Measurements from ENCODE around the gene LRRC71.

The LRRC71 gene

DNA sequence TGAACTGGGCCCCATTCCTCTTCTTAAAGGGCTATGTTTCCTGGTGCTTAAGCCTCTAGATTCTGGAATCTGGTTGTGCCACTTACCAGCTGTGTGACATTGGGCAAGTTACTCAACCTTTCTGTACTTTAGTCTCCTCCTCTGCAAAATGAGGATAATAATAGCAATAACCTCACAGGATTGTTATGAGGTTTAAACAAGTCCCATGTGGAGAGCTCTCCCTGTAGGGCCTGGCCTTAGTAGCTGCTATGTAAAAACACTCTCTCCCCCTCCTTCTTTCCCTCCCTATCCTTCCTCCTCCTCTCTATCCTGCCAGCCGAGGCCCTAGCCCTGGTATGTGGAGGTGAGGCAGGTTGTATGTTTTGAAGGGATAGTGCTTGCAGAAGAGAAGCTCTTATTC, 35.1 kb upstream of the LRRC71 start:
- no peak for DNase-seq (ENCODE audit: low spot score)
- TF ChIP-seq, protein P1, sequence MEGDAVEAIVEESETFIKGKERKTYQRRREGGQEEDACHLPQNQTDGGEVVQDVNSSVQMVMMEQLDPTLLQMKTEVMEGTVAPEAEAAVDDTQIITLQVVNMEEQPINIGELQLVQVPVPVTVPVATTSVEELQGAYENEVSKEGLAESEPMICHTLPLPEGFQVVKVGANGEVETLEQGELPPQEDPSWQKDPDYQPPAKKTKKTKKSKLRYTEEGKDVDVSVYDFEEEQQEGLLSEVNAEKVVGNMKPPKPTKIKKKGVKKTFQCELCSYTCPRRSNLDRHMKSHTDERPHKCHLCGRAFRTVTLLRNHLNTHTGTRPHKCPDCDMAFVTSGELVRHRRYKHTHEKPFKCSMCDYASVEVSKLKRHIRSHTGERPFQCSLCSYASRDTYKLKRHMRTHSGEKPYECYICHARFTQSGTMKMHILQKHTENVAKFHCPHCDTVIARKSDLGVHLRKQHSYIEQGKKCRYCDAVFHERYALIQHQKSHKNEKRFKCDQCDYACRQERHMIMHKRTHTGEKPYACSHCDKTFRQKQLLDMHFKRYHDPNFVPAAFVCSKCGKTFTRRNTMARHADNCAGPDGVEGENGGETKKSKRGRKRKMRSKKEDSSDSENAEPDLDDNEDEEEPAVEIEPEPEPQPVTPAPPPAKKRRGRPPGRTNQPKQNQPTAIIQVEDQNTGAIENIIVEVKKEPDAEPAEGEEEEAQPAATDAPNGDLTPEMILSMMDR (IDR thresholded peaks at IDR 0.05; ENCODE audit: extremely low read depth, missing control alignments) = no peak

DNA sequence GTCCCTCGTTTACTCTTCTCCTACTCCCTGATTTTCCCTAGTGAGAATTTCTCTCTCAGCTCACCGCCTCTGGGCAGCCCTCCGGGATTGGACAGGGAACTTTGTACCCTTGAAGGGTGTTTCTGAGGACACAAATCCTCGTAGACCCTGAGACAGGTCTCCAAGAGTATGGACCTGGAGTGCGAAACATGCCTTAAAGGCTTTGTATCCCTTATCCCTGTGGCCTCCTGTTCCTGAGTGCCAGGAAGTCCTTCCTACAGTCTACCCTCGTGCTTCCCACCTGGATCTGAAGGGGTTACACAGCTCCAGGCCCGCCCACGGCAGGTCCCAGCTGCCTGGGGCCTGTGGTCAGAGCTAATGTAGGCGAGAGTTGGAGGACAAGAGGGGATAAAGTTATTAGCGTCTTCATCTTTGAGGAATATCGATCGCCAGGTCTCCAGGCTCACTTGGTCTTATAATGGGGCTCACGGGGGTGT, 34.5 kb upstream of the LRRC71 start:
- no peak for DNase-seq (ENCODE audit: low spot score)

DNA sequence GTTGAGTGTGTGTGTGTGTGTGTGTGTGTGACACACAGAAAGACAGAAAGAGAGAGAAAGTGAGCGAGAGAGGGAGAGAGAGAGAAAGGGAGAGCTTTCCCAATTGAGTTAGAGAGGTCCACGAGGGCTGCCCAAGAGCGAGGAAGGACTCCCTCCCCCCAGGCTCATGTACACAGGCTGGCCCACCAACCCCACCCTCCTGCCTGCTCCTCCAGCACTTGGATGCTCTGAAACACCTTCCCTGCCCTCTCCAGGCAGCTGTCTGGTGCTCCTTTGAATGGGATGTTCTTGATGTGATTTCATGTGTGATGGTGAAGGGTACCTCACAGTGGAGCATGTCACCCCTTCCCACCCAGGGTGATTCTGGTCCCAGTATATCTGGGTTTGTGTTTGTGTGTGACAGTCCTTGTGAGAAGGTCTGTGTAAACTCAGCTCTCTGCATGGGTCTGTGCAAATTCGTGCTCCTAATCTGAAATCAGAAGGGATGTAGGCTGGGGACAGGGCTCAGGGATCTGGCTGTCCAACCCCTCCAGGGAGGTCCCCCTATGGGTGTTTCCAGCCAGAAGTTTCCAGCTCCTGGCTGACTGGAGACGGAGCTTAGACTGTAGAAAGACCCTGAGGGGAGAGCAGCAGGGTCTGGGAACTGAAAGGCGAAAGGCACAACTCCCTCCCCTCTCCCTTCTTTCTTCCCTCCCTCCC, 33.7 kb upstream of the LRRC71 start:
- no peak for DNase-seq (ENCODE audit: low spot score)
- TF ChIP-seq, protein P1 (IDR thresholded peaks at IDR 0.05; ENCODE audit: extremely low read depth, missing control alignments) = no peak

More for the DNA sequence above, 34.5 kb upstream of the LRRC71 start:
- TF ChIP-seq, protein P1 (IDR thresholded peaks at IDR 0.05; ENCODE audit: extremely low read depth, missing control alignments) = no peak

DNA sequence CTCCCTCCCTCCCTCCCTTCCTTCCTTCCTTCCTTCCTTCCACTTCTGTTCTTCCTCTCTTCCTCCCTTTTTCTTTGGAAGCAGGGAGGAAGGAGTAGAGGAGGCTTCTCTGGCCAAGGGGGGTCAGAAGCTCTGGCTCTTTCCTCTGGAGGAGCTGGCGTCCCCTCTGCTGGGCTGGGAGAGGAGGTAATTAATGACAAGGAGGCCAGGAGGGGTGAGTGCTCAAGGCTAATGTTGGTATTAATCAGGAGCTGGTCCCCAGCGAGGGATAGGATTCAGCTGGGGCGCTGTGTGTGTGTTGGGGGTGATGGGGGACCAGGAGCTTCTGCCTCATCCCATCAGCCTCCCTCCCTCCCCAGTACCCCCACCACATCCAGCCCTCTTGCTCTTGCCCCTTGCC, 33.1 kb upstream of the LRRC71 start:
- no peak for DNase-seq (ENCODE audit: low spot score)

DNA sequence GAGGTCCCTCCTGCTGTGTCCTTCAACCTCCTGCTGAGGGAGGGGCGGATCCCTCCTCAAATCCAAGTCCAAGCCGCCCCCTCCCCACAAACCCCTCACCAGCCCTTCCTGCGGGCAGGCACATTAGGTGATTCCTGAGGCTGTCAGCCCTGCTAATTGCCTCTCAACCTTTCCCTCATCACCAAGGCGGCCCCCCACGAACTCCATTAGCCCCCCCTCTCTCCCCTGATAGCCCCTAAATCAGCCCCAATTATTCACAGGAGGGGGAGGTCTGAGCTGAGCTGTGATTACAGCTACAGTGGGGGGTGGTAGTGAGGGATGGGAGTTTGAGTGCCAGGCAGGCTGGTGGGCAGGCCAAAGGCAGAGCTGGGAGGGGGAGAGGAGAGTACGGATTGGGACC, 32.7 kb upstream of the LRRC71 start:
- TF ChIP-seq, protein P1 (IDR thresholded peaks at IDR 0.05; ENCODE audit: extremely low read depth, missing control alignments) = no peak
- DNase-seq (ENCODE audit: low spot score) = no peak

More for the DNA sequence above, 33.1 kb upstream of the LRRC71 start:
- TF ChIP-seq, protein P1 (IDR thresholded peaks at IDR 0.05; ENCODE audit: extremely low read depth, missing control alignments) = no peak

DNA sequence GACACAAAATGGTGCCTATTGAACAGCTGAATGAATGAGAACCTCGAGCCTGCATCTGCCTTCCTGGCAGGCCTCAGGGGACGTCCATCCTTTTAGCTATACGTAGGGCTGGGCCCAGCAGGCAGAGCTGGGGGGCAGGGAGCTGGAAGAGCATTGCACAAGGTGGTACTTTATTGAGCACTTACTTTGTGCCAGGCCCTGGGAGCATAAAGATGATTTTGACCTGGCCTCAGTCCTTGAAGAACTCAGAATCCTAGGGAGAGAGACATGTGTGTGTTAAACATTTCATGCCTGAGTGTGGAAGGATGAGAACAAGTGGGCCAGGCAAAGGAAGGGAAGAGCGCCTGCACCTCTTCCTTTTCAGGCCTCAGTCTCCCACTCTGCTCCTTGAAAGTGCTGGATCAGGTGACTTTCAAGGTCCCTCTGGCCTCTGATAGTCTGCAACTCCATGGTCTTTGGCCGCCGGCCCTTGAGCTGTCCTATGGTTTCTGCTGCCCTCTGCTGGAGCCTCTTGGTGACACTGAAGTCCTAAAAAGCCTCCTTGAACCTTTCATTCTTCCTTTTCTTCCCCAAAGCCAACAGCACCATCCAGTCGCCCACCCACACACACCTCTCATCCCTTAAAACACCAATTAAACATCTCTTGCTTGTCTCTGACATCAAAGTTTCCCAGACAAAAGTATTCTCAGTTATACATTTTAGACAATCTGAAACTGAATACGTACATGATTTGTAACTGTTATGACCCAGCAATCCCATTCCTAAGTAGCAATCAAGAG, 30.4 kb upstream of the LRRC71 start:
- TF ChIP-seq, protein P1 (IDR thresholded peaks at IDR 0.05; ENCODE audit: extremely low read depth, missing control alignments) = peak; percentile 72

More for the DNA sequence above, 30.4 kb upstream of the LRRC71 start:
- DNase-seq (ENCODE audit: low spot score) = peak; percentile 83
